Activated CD4-positive, alpha-beta T cell treated with anti-CD3 and anti-CD28 coated beads, Interleukin-2, amount 10 ng/mL, durations not matched to agents 24 days and 14 days (primary cell): ENCODE data around the gene SUSD2. TPM values are rescaled to one million over a fixed set of nuclear protein-coding genes. Genes with fewer than 3 reads are reported as not detected.
A peak's percentile ranks its signal among the peaks of the same experiment; 100 is the strongest.

Source experiments
- DNase-seq: peaks from one replicate; pipeline ENCODE4 v3.0.0; 2022
- H3K27ac Mint-ChIP-seq: one replicate; pipeline ENCODE4 v1.8.0; 2022; ENCODE audit warnings: mild to moderate bottlenecking, mixed read lengths
- H3K27me3 Mint-ChIP-seq: one replicate; pipeline ENCODE4 v1.8.0; 2022; ENCODE audit warnings: mixed read lengths
- H3K36me3 Mint-ChIP-seq: one replicate; pipeline ENCODE4 v1.8.0; 2022; ENCODE audit warnings: low read depth, mild to moderate bottlenecking, mixed read lengths
- H3K4me1 Mint-ChIP-seq: one replicate; pipeline ENCODE4 v1.8.0; 2021; ENCODE audit warnings: mixed read lengths
- H3K4me3 Mint-ChIP-seq: one replicate; pipeline ENCODE4 v1.8.0; 2022; ENCODE audit warnings: mild to moderate bottlenecking, moderate library complexity, mixed read lengths
- H3K9me3 Mint-ChIP-seq: one replicate; pipeline ENCODE4 v1.8.0; 2021; ENCODE audit warnings: mixed read lengths
- intact Hi-C: fragments of 100-400 bp; cut with micrococcal nuclease; formaldehyde crosslinking; loops from one replicate; pipeline ENCODE4 v1.15.1; 2023
- total RNA-seq: library from RNA; stranded (reverse); gene quantifications from 2 replicates; pipeline ENCODE4 v1.2.3, GENCODE V29; 2022

The SUSD2 gene
- total RNA-seq, 1 donor from 2014 or later = 0.75 TPM

DNA sequence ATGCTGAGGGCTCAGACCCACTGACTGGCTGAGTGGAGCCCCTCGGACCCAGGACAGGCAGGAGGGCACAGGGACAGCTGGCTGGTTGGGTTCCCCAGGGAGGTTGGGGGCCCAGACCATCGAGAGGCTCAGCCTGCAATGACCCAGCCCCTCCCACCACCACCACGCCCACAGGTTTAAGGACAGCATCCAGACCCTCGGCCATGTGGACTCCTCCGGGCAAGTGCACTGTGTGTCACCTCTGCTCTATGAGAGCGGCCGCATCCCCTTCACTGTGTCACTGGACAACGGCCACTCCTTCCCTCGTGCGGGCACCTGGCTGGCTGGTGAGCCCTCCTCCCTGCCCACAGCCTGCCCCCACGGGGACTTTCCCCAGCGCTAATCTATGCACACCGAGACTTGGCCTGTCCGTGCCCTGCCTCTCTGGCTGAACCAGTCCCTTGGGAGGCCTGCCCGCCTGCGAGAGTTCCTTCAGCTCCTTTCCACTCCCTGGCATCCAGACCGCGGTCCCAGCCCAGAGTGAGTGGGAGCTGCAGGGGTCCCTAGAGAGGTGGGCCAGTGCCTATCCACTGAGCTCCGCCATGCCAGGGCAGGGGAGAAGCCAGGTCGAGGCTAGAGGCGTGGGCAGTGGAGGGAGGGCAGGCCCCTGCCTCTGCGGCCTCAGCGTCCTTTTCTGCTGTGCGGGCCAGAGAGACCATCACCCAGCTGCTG lies 2.2 kb downstream of the SUSD2 start:
- Mint-ChIP-seq H3K27ac (no peak overlapping the region), H3K27me3 (no peaks in the 10 kb centered on the region), H3K4me1 (no peaks in the 10 kb centered on the region), H3K4me3 (no peak overlapping the region), H3K9me3 (no peaks in the 10 kb centered on the region), H3K36me3 (no peaks in the 10 kb centered on the region)
- intact Hi-C loops = no loop called here
- no peak for DNase-seq

DNA sequence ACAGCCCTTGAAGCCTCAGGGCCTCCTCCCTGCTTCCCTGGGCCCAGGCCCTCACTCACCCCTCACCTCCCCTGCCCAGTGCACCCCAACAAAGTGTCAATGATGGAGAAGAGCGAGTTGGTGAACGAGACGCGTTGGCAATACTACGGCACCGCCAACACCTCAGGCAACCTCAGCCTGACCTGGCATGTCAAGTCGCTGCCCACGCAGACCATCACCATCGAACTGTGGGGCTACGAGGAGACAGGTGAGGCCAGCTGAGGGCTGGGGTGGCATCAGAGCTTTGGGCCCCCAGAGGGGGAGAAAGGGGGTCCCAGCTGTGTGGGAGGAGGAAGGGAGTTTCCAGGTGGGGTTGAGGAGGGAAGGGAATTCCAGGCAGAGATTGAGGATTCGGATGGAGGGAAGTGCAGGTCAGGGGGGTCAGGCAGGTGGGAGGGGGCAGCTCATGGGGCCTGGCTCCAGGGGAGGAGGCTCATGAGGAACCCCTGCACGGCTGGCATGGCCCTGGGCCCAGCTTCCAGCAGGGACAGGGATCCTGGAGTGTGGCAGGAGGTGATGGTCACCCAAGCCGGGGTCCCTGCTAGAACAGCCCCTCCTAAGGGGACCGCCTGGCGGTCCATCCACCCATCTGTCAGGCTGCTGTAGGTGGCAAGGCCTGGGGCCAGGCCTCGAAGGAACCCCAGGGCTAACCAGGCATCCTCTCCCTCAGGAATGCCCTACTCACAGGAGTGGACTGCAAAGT lies 2.9 kb downstream of the SUSD2 start:
- intact Hi-C loops = no loop called here
- H3K36me3 Mint-ChIP-seq = no peaks in the 10 kb centered on the region
- H3K4me1 Mint-ChIP-seq = no peaks in the 10 kb centered on the region
- H3K27ac Mint-ChIP-seq = no peak overlapping the region
- no peaks in the 10 kb centered on the region for H3K9me3 Mint-ChIP-seq
- H3K27me3 Mint-ChIP-seq = no peaks in the 10 kb centered on the region
- DNase-seq = no peak
- no peak overlapping the region for H3K4me3 Mint-ChIP-seq

DNA sequence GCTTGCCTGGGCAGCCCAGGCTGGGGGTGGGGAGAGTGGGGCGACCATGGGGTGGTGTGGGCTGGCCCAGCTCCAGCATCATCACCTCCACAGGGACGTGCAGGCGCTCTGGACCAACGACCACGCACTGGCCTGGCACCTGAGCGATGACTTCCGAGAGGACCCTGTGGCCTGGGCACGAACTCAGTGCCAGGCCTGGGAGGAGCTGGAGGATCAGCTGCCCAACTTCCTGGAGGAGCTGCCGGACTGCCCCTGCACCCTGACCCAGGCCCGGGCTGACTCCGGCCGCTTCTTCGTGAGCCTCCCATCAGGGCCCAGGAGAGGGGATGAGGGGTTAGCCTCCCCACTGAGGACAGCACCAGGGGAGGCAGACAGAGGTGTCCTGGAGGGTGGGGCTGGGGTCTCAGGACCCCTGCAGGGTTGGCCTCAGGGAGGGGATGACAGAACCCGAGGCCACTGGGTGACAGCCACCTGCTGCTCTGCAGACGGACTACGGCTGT lies 3.8 kb downstream of the SUSD2 start:
- H3K27ac Mint-ChIP-seq = no peak overlapping the region
- H3K4me3 Mint-ChIP-seq = no peak overlapping the region
- DNase-seq = no peak
- intact Hi-C loops = no loop called here
- peaks cover 5% of the 10 kb centered on the region for H3K4me1 Mint-ChIP-seq
- H3K27me3 Mint-ChIP-seq = no peaks in the 10 kb centered on the region
- H3K36me3 Mint-ChIP-seq = no peaks in the 10 kb centered on the region
- H3K9me3 Mint-ChIP-seq = no peaks in the 10 kb centered on the region

DNA sequence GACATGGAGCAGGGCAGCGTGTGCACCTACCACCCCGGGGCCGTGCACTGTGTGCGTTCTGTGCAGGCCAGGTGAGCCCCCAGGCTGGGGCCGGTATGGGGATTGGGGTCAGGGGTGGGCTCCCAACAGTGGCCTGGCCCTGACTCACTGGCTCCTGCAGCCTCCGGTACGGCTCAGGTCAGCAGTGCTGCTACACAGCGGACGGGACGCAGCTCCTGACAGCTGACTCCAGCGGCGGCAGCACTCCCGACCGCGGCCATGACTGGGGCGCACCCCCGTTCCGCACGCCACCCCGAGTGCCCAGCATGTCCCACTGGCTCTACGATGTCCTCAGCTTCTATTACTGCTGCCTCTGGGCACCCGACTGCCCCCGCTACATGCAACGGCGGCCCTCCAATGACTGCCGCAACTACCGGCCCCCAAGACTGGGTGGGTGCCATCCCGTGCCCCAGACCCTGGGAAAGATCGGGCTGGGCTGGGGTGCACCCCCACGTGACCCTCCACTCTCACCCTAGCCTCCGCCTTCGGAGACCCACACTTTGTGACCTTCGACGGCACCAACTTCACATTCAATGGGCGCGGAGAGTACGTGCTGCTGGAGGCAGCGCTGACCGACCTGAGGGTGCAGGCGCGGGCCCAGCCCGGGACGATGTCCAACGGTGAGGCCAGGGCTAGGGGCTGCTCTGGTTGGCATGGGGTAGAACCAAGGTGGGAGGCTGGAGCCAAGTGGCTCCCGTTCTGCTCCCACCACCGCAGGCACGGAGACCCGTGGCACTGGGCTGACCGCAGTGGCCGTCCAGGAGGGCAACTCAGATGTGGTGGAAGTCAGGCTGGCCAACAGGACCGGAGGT lies 4.4 kb downstream of the SUSD2 start:
- no peaks in the 10 kb centered on the region for H3K9me3 Mint-ChIP-seq

DNA sequence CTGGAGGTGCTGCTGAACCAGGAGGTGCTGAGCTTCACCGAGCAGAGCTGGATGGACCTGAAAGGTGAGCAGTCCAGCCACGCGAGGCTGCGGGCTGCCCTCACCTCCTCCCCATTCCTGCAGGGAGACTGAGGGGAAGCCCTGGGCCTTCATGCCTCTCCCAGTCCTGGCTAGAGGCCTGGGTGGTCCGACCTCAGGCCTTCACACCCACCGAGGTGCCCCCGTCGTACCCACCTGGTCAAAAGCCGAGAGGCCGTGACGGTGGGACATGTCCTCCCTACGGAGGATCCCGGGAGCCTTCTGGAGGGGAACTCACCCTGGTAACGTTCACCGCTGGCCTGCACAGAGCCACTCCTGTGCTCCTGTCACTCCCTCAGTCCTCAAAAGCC lies 5.1 kb downstream of the SUSD2 start:
- H3K27ac Mint-ChIP-seq = no peak overlapping the region
- H3K9me3 Mint-ChIP-seq = no peaks in the 10 kb centered on the region
- DNase-seq = no peak
- no peak overlapping the region for H3K4me3 Mint-ChIP-seq
- no peaks in the 10 kb centered on the region for H3K36me3 Mint-ChIP-seq
- H3K27me3 Mint-ChIP-seq = no peaks in the 10 kb centered on the region
- peaks cover 7% of the 10 kb centered on the region for H3K4me1 Mint-ChIP-seq
- intact Hi-C loops = no loop called here

More for the DNA sequence above, 4.4 kb downstream of the SUSD2 start:
- H3K4me1 Mint-ChIP-seq = peaks cover 5% of the 10 kb centered on the region
- no peak overlapping the region for H3K27ac Mint-ChIP-seq
- H3K4me3 Mint-ChIP-seq = no peak overlapping the region
- intact Hi-C loops = no loop called here
- no peaks in the 10 kb centered on the region for H3K36me3 Mint-ChIP-seq
- H3K27me3 Mint-ChIP-seq = no peaks in the 10 kb centered on the region
- DNase-seq = no peak

DNA sequence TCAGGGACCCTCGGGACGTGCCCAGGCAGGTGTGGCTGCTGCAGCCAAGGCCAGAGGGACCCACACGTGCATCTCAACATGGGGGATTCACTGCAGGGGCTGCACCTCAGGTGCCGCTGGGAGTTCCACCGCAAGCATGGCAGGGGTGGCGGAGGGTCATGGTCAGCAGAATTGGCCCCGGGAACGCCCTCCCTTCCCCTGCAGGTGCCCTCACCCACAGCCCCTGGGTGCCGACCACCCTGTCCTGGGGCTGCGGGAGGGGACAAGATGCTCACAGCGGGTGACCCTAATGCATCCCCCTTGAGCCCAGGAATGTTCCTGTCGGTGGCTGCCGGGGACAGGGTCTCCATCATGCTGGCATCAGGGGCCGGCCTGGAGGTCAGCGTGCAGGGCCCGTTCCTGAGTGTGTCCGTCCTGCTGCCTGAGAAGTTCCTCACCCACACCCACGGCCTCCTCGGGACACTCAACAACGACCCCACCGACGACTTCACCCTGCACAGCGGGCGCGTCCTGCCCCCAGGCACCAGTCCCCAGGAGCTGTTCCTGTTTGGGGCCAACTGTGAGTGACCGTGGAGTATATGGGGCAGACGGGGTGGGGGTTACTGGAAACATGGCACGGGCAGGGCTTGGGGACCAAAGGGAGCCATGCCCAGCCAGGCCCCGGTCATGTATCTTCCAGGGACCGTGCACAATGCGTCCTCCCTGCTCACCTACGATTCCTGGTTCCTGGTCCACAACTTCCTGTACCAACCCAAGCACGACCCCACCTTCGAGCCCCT lies 5.8 kb downstream of the SUSD2 start:
- Mint-ChIP-seq H3K27me3 (no peaks in the 10 kb centered on the region), H3K36me3 (no peaks in the 10 kb centered on the region)
- intact Hi-C loops = no loop called here

DNA sequence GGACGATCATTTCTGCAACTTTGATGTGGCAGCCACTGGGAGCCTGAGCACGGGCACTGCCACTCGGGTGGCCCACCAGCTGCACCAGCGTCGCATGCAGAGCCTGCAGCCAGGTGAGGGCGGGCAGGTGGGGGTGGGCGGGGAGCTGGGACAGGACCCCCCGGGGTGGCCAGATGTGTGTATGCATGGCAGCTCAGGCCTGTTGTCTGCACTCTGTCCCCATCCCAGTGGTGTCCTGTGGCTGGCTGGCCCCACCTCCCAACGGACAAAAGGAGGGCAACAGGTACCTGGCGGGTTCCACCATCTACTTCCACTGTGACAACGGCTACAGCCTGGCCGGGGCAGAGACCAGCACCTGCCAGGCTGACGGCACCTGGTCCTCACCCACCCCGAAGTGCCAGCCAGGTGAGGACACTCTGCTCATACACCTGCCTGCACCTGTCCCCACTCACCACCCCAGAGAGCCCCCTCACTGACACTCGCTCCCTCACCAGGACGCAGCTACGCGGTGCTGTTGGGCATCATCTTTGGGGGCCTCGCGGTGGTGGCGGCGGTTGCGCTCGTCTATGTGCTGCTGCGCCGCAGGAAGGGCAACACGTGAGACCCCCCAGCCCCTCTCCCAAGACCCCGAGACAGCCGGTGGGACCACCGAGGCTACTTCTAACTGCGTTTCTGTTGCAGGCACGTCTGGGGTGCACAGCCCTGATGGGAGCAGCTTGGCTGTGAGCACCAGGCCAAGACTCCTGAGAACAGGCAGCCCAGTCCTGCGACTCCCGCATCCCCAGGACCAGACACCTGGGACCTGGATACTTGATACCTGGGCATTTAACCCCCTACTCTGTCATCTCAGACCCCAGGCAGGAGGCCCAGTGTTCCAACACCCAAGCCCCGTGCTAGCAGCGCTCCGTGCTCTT lies 6.7 kb downstream of the SUSD2 start:
- no peak overlapping the region for H3K27ac Mint-ChIP-seq
- H3K4me1 Mint-ChIP-seq = peaks cover 7% of the 10 kb centered on the region
- H3K4me3 Mint-ChIP-seq = no peak overlapping the region
- intact Hi-C loops = no loop called here
- no peak for DNase-seq
- no peaks in the 10 kb centered on the region for H3K9me3 Mint-ChIP-seq
- no peaks in the 10 kb centered on the region for H3K36me3 Mint-ChIP-seq
- H3K27me3 Mint-ChIP-seq = no peaks in the 10 kb centered on the region

More for the DNA sequence above, 5.8 kb downstream of the SUSD2 start:
- H3K4me1 Mint-ChIP-seq = peaks cover 7% of the 10 kb centered on the region
- no peaks in the 10 kb centered on the region for H3K9me3 Mint-ChIP-seq
- no peak overlapping the region for H3K27ac Mint-ChIP-seq
- H3K4me3 Mint-ChIP-seq = no peak overlapping the region
- DNase-seq = no peak

DNA sequence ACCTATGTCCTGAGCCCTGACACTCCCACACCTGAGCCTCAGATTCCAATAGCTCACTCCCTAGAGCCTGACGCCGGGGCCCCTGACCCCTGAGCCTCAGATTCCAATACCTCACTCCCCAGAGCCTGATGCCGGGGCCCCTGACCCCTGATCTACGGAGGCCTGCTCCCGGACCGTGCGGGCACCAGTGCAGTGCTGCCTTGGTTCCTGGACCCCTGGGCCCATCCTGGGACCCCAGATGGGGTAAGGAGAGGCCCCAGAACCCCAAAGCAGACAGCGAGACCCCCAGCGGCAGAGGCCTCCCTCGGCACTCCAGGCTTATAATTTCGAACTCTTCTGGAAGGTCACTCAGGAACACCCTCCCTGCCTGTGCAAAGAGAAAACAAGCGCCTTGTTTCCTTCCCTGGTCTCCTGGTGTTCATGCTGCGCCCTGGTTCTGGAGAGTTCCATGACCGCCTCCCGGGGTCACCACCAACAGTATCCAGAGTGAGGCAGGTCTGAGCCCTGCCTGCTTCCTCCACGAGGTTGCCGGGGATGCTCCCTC lies 7.5 kb downstream of the SUSD2 start:
- no peak for DNase-seq
- intact Hi-C loops = no loop called here
- peaks cover 7% of the 10 kb centered on the region for H3K4me1 Mint-ChIP-seq
- H3K27ac Mint-ChIP-seq = peak overlapping the region; percentile 51
- no peaks in the 10 kb centered on the region for H3K36me3 Mint-ChIP-seq
- H3K9me3 Mint-ChIP-seq = no peaks in the 10 kb centered on the region
- no peaks in the 10 kb centered on the region for H3K27me3 Mint-ChIP-seq
- no peak overlapping the region for H3K4me3 Mint-ChIP-seq

DNA sequence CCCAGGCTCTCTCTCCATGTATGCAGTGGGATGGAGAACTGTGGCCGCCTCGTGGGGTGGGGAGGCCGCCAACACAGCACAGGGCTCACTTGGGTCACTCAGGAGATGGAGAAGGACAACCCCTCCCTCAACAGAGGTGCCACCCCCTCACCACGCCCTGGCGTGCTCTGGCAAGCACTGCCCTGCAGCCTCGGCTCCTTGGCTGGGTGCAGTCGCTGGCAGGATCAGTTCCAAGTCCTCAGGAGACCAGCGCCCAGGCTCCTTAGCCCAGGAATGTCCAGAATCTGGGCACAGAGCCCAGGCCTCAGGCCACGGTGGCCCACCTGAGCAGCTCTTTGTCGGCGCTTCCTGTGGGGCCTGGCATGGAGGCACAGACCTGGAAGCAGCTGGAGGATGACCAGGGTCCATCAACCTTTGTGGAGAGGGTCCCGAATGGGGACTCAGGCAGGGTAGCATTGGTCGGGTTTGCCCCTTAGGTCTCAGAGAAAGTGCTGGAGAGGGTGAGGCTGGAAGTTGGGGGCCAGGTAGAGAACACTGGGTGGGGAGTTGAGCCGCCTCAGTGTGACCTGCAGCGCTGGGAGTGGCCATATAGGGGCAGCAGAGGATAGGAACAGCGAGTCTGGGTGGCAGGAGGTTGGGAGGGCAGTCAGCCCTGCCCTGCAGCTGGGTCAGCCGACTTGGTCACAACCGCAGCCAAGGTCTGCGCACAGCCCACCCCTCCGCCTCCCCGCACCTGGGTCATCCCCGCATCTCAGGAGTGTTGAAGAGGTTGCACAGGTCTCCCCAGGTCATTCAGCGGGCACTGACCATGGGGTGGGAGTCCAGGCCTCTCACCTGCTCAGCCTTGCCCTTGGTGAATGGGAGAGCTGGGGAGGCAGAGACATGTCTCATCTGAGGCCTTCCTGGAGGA lies 8.2 kb downstream of the SUSD2 start:
- intact Hi-C loops = no loop called here
- Mint-ChIP-seq H3K4me1 (peaks cover 7% of the 10 kb centered on the region), H3K9me3 (no peaks in the 10 kb centered on the region), H3K27me3 (no peaks in the 10 kb centered on the region), H3K27ac (peak overlapping the region; percentile 68), H3K4me3 (no peak overlapping the region), H3K36me3 (no peaks in the 10 kb centered on the region)
- DNase-seq = peak; percentile 91

DNA sequence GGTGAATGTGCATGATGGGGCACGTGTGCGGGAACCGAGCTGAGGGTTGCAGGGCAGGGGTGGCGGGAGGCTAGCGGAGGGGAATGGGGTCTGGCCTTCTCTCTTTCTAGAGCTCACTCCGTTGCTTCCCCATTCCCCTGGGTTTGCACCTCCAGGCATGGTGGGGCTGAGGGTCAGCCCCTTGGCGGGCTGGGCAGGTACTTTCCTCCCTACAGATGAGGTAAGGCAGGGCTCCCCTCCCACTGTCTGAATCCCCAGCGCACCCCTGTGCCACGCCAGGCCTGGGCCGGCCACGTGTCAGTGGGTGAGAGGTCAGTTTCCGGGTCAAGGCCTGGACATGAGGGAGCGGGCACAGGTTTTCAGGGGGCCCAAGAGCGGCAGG lies 8.9 kb downstream of the SUSD2 start:
- Mint-ChIP-seq H3K4me1 (peaks cover 7% of the 10 kb centered on the region), H3K27me3 (no peaks in the 10 kb centered on the region), H3K9me3 (no peaks in the 10 kb centered on the region), H3K27ac (peak overlapping the region; percentile 34), H3K36me3 (no peaks in the 10 kb centered on the region), H3K4me3 (no peak overlapping the region)
- DNase-seq = no peak
- intact Hi-C loops = no loop called here

DNA sequence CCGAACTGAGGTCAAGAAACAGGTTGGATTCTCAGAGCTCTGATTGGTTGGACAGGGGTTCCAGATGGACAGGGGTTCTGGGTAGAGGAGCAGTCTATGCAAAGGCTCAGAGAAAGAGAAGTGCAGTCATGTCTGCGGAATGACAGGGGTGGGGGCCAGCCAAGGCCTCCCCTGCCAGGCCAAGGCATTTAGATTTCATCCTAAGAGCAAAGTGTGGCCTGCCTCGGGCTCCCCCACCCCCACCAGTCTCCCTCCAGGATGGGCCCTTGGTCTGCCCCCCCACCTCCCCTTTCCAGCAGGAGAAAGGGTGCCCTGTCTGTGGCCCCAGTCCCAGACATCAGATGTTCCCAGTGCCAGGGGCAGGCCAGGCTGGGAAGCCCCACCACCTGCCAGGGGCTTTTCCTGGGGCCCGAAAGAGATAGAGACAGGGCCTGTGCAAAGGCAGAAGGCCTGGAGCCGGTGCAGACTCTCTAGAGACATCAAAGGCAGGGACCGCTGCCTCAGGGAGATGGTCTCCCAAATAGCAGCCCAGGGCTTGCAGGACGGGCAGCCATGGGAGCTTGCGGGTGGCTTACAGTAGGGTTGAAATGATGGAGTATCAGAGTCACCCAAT lies 9.4 kb downstream of the SUSD2 start:
- DNase-seq = no peak
- Mint-ChIP-seq H3K4me3 (no peak overlapping the region), H3K27me3 (no peaks in the 10 kb centered on the region), H3K9me3 (no peaks in the 10 kb centered on the region), H3K4me1 (peaks cover 9% of the 10 kb centered on the region), H3K27ac (no peak overlapping the region), H3K36me3 (no peaks in the 10 kb centered on the region)
- intact Hi-C loops = no loop called here
